GM12892 (cell line): ENCODE data around the gene DOCK1.

ENCODE experiments used
- POLR2A ChIP-seq: IDR thresholded peaks from 2 replicates; pipeline ENCODE4 v1.6.1; 2011; ENCODE audit warnings: low read depth, low read length, control low read depth
- TAF1 ChIP-seq: IDR thresholded peaks from 2 replicates; pipeline ENCODE4 v1.6.1; 2011; ENCODE audit warnings: low read depth, mild to moderate bottlenecking, control low read depth, low read length, borderline replicate concordance

DNA sequence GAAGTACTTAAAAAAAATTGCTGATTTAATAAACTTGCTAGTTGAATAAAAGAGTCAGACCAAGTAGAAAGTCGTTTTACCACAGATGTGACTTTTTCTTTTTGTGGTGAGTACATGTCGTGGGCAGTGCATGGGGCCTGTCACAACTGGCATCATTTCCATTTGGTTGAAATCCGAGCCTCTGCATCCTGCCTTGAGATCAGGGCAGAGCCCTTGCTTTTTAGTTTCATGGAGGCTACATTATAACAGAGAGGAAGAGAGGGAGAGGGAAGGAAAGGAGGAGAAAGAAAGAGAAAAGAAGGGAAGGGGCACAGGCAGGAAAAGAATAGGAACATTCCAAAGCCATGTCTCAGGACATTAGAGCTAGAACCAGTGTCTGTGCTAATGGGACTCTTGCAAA lies 311.6 kb downstream of the DOCK1 start:
- no peak for TF ChIP-seq POLR2A
- no peak for TF ChIP-seq TAF1
